K562 (cell line): ENCODE data around the gene CGREF1. TPM values are rescaled to one million over a fixed set of nuclear protein-coding genes. Genes with fewer than 3 reads are reported as not detected.

Source experiments
- ATAC-seq: fragments of 200-7000 bp; cut with Tn5 transposase; 3 replicates; pipeline ENCODE4 v1.9.1; 2020; ENCODE audit warnings: moderate library complexity
- BruUV-seq: library from RNA; stranded (reverse); fragments of 400-500 nt; replicated peaks from 2 replicates; lab custom pipeline; 2021; lab: Mats Ljungman, UMichigan
- CTCF ChIA-PET: fragments of 300-600 bp; formaldehyde crosslinking; extraction: SDS; loops from one replicate; lab custom pipeline; 2021; ENCODE audit warnings: low intra/inter-chr PET ratio; lab: Yijun Ruan, JAX
- POLR2A ChIA-PET: fragments of 300-600, 350-650 bp; sonication (Branson Sonifier 250); formaldehyde crosslinking; extraction: SDS; loops from one replicate; lab custom pipeline; 2021; ENCODE audit warnings: antibody characterized with exemption, inconsistent platforms; lab: Yijun Ruan, JAX
- DNase-seq, 4 experiments: peaks; one replicate each; pipeline versions ENCODE4 v3.0.0 to v3.0.0-alpha.2; 2011 to 2018; ENCODE audit warnings: low spot score in 3 of 4, mixed read lengths in 3 of 4; ENCODE audit errors: extremely low read depth in 1 of 4
- FAIRE-seq: peaks from 2 replicates; lab custom pipeline; 2011; peaks lifted over from hg19 to GRCh38; lab: Jason Lieb, UNC
- H2AFZ ChIP-seq: 2 replicates; pipeline ENCODE4 v1.6.0; 2011; ENCODE audit warnings: low read depth, low read length, control low read depth, inconsistent platforms
- H3K27ac ChIP-seq: fragments of 200-600 bp; 3 replicates; pipeline ENCODE4 v1.8.0; 2011; ENCODE audit warnings: low read depth, mild to moderate bottlenecking, control low read depth, inconsistent platforms, low read length, moderate library complexity, mixed read lengths; ENCODE audit errors: extremely low read depth
- H3K27me3 ChIP-seq, 2 experiments: fragments of 300-600 bp in 1 of 2; 2 replicates in 1 of 2; 3 replicates in 1 of 2; pipeline versions ENCODE4 v1.6.0 to v1.8.0; 2011; ENCODE audit warnings: inconsistent platforms in 2 of 2, low read length in 2 of 2, mild to moderate bottlenecking in 1 of 2, mixed read lengths in 1 of 2, moderate library complexity in 1 of 2; ENCODE audit not compliant: control insufficient read depth in 2 of 2, insufficient read depth in 2 of 2
- H3K36me3 ChIP-seq: fragments of 300-600 bp; 3 replicates; pipeline ENCODE4 v1.8.0; 2011; ENCODE audit warnings: mild to moderate bottlenecking, low read length, inconsistent platforms; ENCODE audit not compliant: control insufficient read depth, insufficient read depth
- H3K4me1 ChIP-seq, 2 experiments: fragments of 200-600 bp in 1 of 2; replicated peaks in 1 of 2; 2 replicates in 1 of 2; 3 replicates in 1 of 2; pipeline versions ENCODE4 v1.5.1 to v1.8.0; 2011; ENCODE audit warnings: inconsistent platforms in 2 of 2, low read length in 2 of 2, mild to moderate bottlenecking in 1 of 2, mixed read lengths in 1 of 2, moderate library complexity in 1 of 2; ENCODE audit not compliant: control insufficient read depth in 2 of 2, insufficient read depth in 2 of 2
- H3K4me2 ChIP-seq: 2 replicates; pipeline ENCODE4 v1.6.1; 2011; ENCODE audit warnings: low read length, control low read depth, inconsistent platforms, mixed read lengths; ENCODE audit not compliant: insufficient read depth
- H3K4me3 ChIP-seq: fragments of 200-600 bp; sonication (generic), shearing (Covaris generic); 2 replicates; pipeline ENCODE4 v1.5.1; 2016; ENCODE audit warnings: control low read depth, inconsistent platforms
- H3K79me2 ChIP-seq: fragments of 200-600 bp; 3 replicates; pipeline ENCODE4 v1.8.0; 2011; ENCODE audit warnings: low read length, inconsistent platforms; ENCODE audit not compliant: control insufficient read depth, insufficient read depth
- H3K9ac ChIP-seq, 2 experiments: 2 replicates each; pipeline versions ENCODE4 v1.6.0 to v1.6.1; 2011; ENCODE audit warnings: low read depth in 2 of 2, low read length in 2 of 2, control low read depth in 1 of 2, inconsistent platforms in 1 of 2, mild to moderate bottlenecking in 1 of 2, mixed read lengths in 1 of 2; ENCODE audit not compliant: insufficient read depth in 1 of 2
- H3K9me1 ChIP-seq: one replicate; pipeline ENCODE4 v1.6.0; 2011; ENCODE audit warnings: inconsistent platforms, mild to moderate bottlenecking, low read length, moderate library complexity; ENCODE audit not compliant: control insufficient read depth, insufficient read depth
- H3K9me3 ChIP-seq: replicated peaks from 2 replicates; pipeline ENCODE4 v1.5.1; 2011; ENCODE audit warnings: low read depth, low read length, inconsistent platforms; ENCODE audit not compliant: control insufficient read depth, insufficient read depth
- H4K20me1 ChIP-seq: replicated peaks from 2 replicates; pipeline ENCODE4 v1.6.1; 2011; ENCODE audit warnings: low read length, inconsistent platforms, mixed read lengths; ENCODE audit not compliant: control insufficient read depth, insufficient read depth
- BRD4 ChIP-seq: fragments of 200-600 bp; sonication (generic); IDR thresholded peaks from 2 replicates; pipeline ENCODE4 v1.6.1; 2017; ENCODE audit warnings: inconsistent platforms
- ETV6 ChIP-seq, 3 experiments: fragments of 150-350 bp in 1 of 3; sonication (generic) in 1 of 3; formaldehyde crosslinking in 1 of 3; IDR thresholded peaks; 2 replicates each; pipeline versions ENCODE4 v1.6.1 to v1.8.0; 2014 to 2022; ENCODE audit warnings: borderline replicate concordance in 2 of 3, low read depth in 2 of 3, antibody characterized with exemption in 1 of 3, low read length in 1 of 3, mild to moderate bottlenecking in 1 of 3, missing genetic modification reagents in 1 of 3
- KAT8 ChIP-seq: fragments of 450-650 bp; IDR thresholded peaks from 2 replicates; pipeline ENCODE4 v1.6.1; 2016; ENCODE audit warnings: low read depth, mild to moderate bottlenecking
- NFIX ChIP-seq: fragments of 250-450 bp; sonication (Bioruptor Pico); IDR thresholded peaks from 2 replicates; pipeline ENCODE4 v1.4.0; 2020; ENCODE audit warnings: low read depth, mild to moderate bottlenecking, moderate library complexity
- PHB2 ChIP-seq: fragments of 450-650 bp; IDR thresholded peaks from 2 replicates; pipeline ENCODE4 v1.6.1; 2017; ENCODE audit warnings: low read depth
- SLC30A9 ChIP-seq: fragments of 250-450 bp; sonication (Bioruptor Pico); IDR thresholded peaks from 2 replicates; pipeline ENCODE4 v1.8.0; 2022; ENCODE audit warnings: mild to moderate bottlenecking, moderate library complexity
- SMAD1 ChIP-seq: fragments of 150-350 bp; IDR thresholded peaks from 2 replicates; pipeline ENCODE4 v1.6.1; 2014; ENCODE audit warnings: low read length, low read depth; ENCODE audit not compliant: partially characterized antibody
- SMARCB1 ChIP-seq: IDR thresholded peaks from 2 replicates; pipeline ENCODE4 v1.6.1; 2011; ENCODE audit warnings: improper control_type of control experiment, low read depth; ENCODE audit not compliant: insufficient read length
- SP2 ChIP-seq: IDR thresholded peaks from 2 replicates; pipeline ENCODE4 v1.6.1; 2011; ENCODE audit warnings: mild to moderate bottlenecking, low read depth, low read length, moderate library complexity; ENCODE audit not compliant: poor library complexity, severe bottlenecking; ENCODE audit errors: extremely low read depth
- TAL1 ChIP-seq: fragments of 450-650 bp; IDR thresholded peaks from 2 replicates; pipeline ENCODE4 v1.6.1; 2016; ENCODE audit warnings: mild to moderate bottlenecking
- ZNF140 ChIP-seq: fragments of 250-450 bp; sonication (Bioruptor Pico); IDR thresholded peaks from 2 replicates; pipeline ENCODE4 v1.8.0; 2021; ENCODE audit warnings: moderate library complexity, mild to moderate bottlenecking, inconsistent platforms
- ZNF263 ChIP-seq: sonication (generic); formaldehyde crosslinking; IDR thresholded peaks from 2 replicates; pipeline ENCODE4 v1.8.0; 2022; ENCODE audit warnings: mild to moderate bottlenecking, missing genetic modification reagents, borderline replicate concordance
- ZSCAN29 ChIP-seq: fragments of 450-650 bp; IDR thresholded peaks from 2 replicates; pipeline ENCODE4 v1.6.1; 2017
- WGBS: fragments of 100-300 bp; shearing (Covaris generic); methylation state at CpG from one replicate; pipeline ENCODE4 v1.1.6; 2016; ENCODE audit warnings: low coverage, mixed read lengths; ENCODE audit not compliant: insufficient coverage; ENCODE audit errors: missing lambda C conversion rate; 5-methylcytosine and 5-hydroxymethylcytosine counted together
- in situ Hi-C: fragments of 300-500 bp; cut with MboI; formaldehyde crosslinking; loops from 4 replicates; pipeline ENCODE4 v1.15.0; 2018; ENCODE audit warnings: inconsistent platforms, mixed read lengths
- intact Hi-C: fragments of 100-400 bp; cut with micrococcal nuclease; formaldehyde crosslinking; loops from 2 replicates; pipeline ENCODE4 v1.14.2; 2022
- polyA plus RNA-seq, 8 experiments: library from polyadenylated mRNA; depleted of rRNA in 4 of 8; stranded (reverse) in 5 of 8; unstranded in 3 of 8; fragments of >200 nt; fragmentation: Nextera tagmentation in 2 of 8; fragmentation: Illumina TruSeq in 1 of 8; extraction: Ambion mirVana in 2 of 8; extraction: Trizol in 1 of 8; gene quantifications; 2 replicates each; pipeline versions ENCODE4 v1.2.1 to v1.2.3, GENCODE V29; 2011 to 2014; ENCODE audit warnings: inconsistent platforms in 1 of 8, missing spikeins in 1 of 8
- total RNA-seq, 7 experiments: library from RNA; depleted of rRNA in 6 of 7; stranded (reverse); fragments of >200 nt in 6 of 7; fragmentation: Illumina TruSeq in 2 of 7; extraction: Trizol in 2 of 7; gene quantifications; 2 replicates each; pipeline versions ENCODE4 v1.2.1 to v1.2.3, GENCODE V29; 2011 to 2021; ENCODE audit warnings: low replicate concordance in 1 of 7
- TF ChIP-seq, protein P1 (sequence below): sonication (generic); formaldehyde crosslinking; IDR thresholded peaks from 2 replicates; pipeline ENCODE4 v1.8.0; 2023; ENCODE audit warnings: mild to moderate bottlenecking, missing genetic modification reagents
- TF ChIP-seq, protein P2 (sequence below): fragments of 250-450 bp; sonication (Bioruptor Pico); IDR thresholded peaks from 2 replicates; pipeline ENCODE4 v1.5.0; 2020; ENCODE audit warnings: mild to moderate bottlenecking
- TF ChIP-seq, protein P3 (sequence below), 2 experiments: IDR thresholded peaks in 1 of 2; conservative IDR thresholded peaks in 1 of 2; 2 replicates each; pipeline ENCODE4 v1.6.1; 2016; ENCODE audit warnings: low read depth in 2 of 2, mild to moderate bottlenecking in 1 of 2, missing compliant biosample characterization in 1 of 2, missing genetic modification characterization in 1 of 2, moderate library complexity in 1 of 2

Gene CGREF1
- total and polyA plus RNA-seq, 9 of the 15 experiments (the other 6 are each of a cell fraction or from before 2014, with no cell fraction given): 0.07 to 0.50 (median 0.37) TPM

DNA sequence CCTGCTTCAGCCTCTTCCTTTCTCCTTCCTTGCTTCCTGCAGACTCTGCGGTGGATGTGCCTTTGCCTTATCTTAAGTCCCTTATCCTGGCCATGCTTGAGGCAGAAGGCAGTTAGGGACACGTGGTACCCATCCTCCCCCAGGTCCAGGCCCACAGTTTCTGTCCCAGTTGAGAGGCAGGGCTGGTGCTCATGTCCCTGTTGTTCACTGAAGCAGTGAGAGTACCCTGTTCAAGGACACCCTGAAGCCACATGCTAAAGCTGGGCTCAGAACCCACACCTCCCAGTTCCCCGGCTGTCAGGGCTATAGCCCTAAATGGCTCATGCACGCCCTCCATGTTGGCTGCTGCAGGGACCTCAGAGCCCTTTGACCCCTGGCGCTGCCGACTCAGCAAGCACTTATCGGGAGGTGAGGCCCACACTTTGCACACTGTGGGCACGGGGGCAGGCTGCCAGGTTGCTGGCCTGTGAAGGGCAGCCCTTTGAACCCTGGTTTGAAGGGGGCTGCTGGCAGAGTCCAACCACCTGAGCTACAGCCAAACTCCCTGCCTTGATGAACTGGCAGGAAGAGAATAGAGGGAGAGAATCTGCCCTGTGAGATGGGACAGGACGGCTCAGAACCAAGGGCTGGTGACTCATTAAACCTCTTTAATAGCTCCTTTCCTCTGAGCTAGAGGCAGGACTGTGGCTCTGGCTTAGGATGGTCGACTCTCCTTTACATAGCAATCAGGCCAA is 26.1 kb downstream of the CGREF1 start:
- DNase-seq (peak; percentile 57 to 87 (median 71)), ATAC-seq (peak; percentile 70), FAIRE-seq (peak; percentile 95)
- BruUV-seq: no TSS peak
- Histone ChIP-seq H3K36me3 (no peaks in the 10 kb centered on the region; the same call in 2 of the 3 replicates), H3K9me3 (no peaks in the 10 kb centered on the region), H3K79me2 (peaks cover 5% of the 10 kb centered on the region; the same call in 2 of the 3 replicates), H3K9me1 (no peaks in the 10 kb centered on the region), H3K4me3 (no peak overlapping the region), H4K20me1 (no peaks in the 10 kb centered on the region), H3K4me1 (peaks cover 51 to 58% of the 10 kb centered on the region in 2 experiments), H3K27me3 (no peaks in the 10 kb centered on the region), H3K27ac (peak overlapping the region; percentile 69), H3K4me2 (peak overlapping the region; percentile 50), H3K9ac (peak overlapping the region; percentile 35 to 77), H2AFZ (peak overlapping the region; percentile 94)
- 15% methylated on average over 10 of the region's 10 CpGs for WGBS
- CTCF ChIA-PET: no interaction called here
- POLR2A ChIA-PET: interaction anchor here (0.5 to 3.6 kb wide), 4 partner anchors 11 to 532 kb away, joined by 3 to 11 read pairs (median 3); no protein-coding TSS in a partner anchor
- in situ Hi-C loops: no loop called here
- intact Hi-C loops: no loop called here
- TF ChIP-seq SMAD1 (no peak), PHB2 (no peak), ZSCAN29 (no peak), SLC30A9 (CRISPR knock-in tag) (no peak), ZNF140 (no peak), SMARCB1 (no peak), ZNF263 (CRISPR knock-in tag) (no peak), SP2 (no peak), KAT8 (no peak), BRD4 (no peak), TAL1 (peak; percentile 58), ETV6 (IDR thresholded peaks at IDR 0.05; ENCODE audit: borderline replicate concordance in 1 of 2, low read depth in 2 of 2, low read length in 1 of 2) (peak; percentile 18 to 20; a peak in 2 of 4 replicates), ETV6 (CRISPR knock-in tag; IDR thresholded peaks at IDR 0.05; ENCODE audit: borderline replicate concordance) (no peak), NFIX (no peak)
- TF ChIP-seq, protein P1, sequence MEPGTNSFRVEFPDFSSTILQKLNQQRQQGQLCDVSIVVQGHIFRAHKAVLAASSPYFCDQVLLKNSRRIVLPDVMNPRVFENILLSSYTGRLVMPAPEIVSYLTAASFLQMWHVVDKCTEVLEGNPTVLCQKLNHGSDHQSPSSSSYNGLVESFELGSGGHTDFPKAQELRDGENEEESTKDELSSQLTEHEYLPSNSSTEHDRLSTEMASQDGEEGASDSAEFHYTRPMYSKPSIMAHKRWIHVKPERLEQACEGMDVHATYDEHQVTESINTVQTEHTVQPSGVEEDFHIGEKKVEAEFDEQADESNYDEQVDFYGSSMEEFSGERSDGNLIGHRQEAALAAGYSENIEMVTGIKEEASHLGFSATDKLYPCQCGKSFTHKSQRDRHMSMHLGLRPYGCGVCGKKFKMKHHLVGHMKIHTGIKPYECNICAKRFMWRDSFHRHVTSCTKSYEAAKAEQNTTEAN (CRISPR knock-in tag): no peak
- TF ChIP-seq, protein P2, sequence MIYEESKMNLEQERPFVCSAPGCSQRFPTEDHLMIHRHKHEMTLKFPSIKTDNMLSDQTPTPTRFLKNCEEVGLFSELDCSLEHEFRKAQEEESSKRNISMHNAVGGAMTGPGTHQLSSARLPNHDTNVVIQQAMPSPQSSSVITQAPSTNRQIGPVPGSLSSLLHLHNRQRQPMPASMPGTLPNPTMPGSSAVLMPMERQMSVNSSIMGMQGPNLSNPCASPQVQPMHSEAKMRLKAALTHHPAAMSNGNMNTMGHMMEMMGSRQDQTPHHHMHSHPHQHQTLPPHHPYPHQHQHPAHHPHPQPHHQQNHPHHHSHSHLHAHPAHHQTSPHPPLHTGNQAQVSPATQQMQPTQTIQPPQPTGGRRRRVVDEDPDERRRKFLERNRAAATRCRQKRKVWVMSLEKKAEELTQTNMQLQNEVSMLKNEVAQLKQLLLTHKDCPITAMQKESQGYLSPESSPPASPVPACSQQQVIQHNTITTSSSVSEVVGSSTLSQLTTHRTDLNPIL (CRISPR knock-in tag): no peak
- TF ChIP-seq, protein P3, sequence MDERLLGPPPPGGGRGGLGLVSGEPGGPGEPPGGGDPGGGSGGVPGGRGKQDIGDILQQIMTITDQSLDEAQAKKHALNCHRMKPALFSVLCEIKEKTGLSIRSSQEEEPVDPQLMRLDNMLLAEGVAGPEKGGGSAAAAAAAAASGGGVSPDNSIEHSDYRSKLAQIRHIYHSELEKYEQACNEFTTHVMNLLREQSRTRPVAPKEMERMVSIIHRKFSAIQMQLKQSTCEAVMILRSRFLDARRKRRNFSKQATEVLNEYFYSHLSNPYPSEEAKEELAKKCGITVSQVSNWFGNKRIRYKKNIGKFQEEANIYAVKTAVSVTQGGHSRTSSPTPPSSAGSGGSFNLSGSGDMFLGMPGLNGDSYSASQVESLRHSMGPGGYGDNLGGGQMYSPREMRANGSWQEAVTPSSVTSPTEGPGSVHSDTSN (CRISPR knock-in tag; IDR thresholded peaks at IDR 0.05; ENCODE audit: low read depth): no peak
- TF ChIP-seq, protein P3 (tag; conservative IDR thresholded peaks at IDR 0.05; ENCODE audit: low read depth): no peak
